Nephron (organoid): ENCODE results near the gene ITGA8.
"Not testable (repeated sequence)": the region's sequence is repeated elsewhere in the genome, so short reads cannot be mapped to it uniquely, and the experiment has no call there.

Source experiments
- H3K27ac Mint-ChIP-seq, 3 experiments: 2 replicates each; pipeline ENCODE4 v1.8.0; 2020; ENCODE audit warnings: mixed read lengths in 3 of 3, mild to moderate bottlenecking in 2 of 3, moderate library complexity in 1 of 3
- H3K27me3 Mint-ChIP-seq: 2 replicates; pipeline ENCODE4 v1.8.0; 2021; ENCODE audit warnings: low read depth, mild to moderate bottlenecking, moderate library complexity, mixed read lengths
- H3K36me3 Mint-ChIP-seq: 2 replicates; pipeline ENCODE4 v1.8.0; 2020; ENCODE audit warnings: low read depth, mixed read lengths
- H3K4me1 Mint-ChIP-seq: 2 replicates; pipeline ENCODE4 v1.8.0; 2020; ENCODE audit warnings: mixed read lengths
- H3K4me3 Mint-ChIP-seq, 3 experiments: 2 replicates each; pipeline ENCODE4 v1.8.0; 2020; ENCODE audit warnings: mild to moderate bottlenecking in 3 of 3, mixed read lengths in 3 of 3, moderate library complexity in 2 of 3
- H3K9me3 Mint-ChIP-seq: 2 replicates; pipeline ENCODE4 v1.8.0; 2020; ENCODE audit warnings: mixed read lengths
- CTCF ChIP-seq, 3 experiments: fragments of 200-600 bp; sonication (generic); IDR thresholded peaks; one replicate each; pipeline ENCODE4 v1.5.0; 2021; ENCODE audit warnings: antibody characterized with exemption in 3 of 3; ENCODE audit not compliant: unreplicated experiment in 3 of 3

Gene ITGA8

GRCh38 chr10:15719899-15720634 lies at the start of gene ITGA8:
Gene ITGA8, minus strand, starts transcription at chr10:15719922. Its CDS starts 151 bp downstream, at chr10:15719771.
- no peaks in the 10 kb centered on the region for H3K36me3 Mint-ChIP-seq
- peaks cover 28% of the 10 kb centered on the region for H3K27me3 Mint-ChIP-seq
- H3K4me3 Mint-ChIP-seq, result peak within 1 kb of the TSS; percentile 90 to 99 (median 95)
- H3K4me1 Mint-ChIP-seq, result peaks cover 37% of the 10 kb centered on the region
- H3K9me3 Mint-ChIP-seq, result no peaks in the 10 kb centered on the region
- peak within 1 kb of the TSS; percentile 45 to 88 (median 62) for H3K27ac Mint-ChIP-seq
- TF ChIP-seq CTCF (IDR thresholded peaks at IDR 0.05; ENCODE audit: unreplicated experiment in 3 of 3), result peak; percentile 57 to 66 (median 58)

DNA sequence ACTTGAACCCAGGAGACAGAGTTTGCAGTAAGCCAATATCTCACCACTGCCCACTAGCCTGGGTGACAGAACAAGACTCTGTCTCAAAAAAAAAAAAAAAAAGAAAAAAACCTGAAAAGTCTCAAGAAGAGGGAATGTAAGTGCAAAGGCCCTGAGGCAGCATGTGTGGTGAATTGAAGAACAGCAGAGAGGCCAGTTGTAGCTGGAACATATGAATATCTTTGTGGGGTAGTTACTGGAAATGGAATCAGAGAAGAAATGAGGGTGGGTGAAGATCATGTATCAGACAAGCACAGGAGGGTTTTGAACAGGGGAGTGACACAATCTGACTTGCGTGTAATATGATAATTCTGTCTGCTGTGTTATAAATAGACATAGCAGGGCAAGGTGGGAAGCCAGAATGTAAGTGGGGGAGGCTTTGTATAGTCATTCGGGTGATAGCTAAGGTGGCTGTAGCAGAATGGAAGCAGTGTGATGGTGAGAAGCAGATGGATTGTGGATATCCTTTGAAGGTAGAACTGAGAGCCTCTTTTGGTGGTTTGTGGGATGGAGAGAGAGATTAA lies 45.3 kb upstream of the ITGA8 start:
- Mint-ChIP-seq H3K27ac (no peak overlapping the region), H3K4me1 (no peaks in the 10 kb centered on the region), H3K4me3 (no peak overlapping the region), H3K9me3 (peaks cover 9% of the 10 kb centered on the region), H3K27me3 (peaks cover 4% of the 10 kb centered on the region), H3K36me3 (no peaks in the 10 kb centered on the region)
- no peak for TF ChIP-seq CTCF (IDR thresholded peaks at IDR 0.05; ENCODE audit: unreplicated experiment in 3 of 3)

DNA sequence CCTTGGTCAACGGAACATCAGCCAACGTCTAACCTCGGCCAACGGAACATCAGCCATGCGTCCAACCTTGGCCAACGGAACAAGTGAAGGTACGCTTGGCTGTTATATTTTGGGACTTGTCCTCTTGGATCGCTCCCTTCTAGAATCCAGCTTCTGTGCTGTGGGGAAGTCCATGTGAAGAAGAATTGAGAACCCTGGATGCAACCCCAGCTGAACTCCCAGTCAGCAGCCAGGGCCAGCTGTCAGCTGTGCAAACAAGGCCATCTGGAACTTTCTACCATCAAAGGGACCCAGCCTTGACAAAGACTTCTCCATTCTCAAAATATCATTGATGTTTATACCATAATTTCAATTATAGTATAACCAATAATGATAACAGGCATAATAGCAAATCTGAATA lies 43.3 kb upstream of the ITGA8 start:
- H3K27ac Mint-ChIP-seq, result no peak overlapping the region
- H3K27me3 Mint-ChIP-seq, result peaks cover 7% of the 10 kb centered on the region
- H3K4me1 Mint-ChIP-seq, result no peaks in the 10 kb centered on the region
- H3K9me3 Mint-ChIP-seq, result peaks cover 9% of the 10 kb centered on the region
- no peak for TF ChIP-seq CTCF (IDR thresholded peaks at IDR 0.05; ENCODE audit: unreplicated experiment in 3 of 3)
- no peaks in the 10 kb centered on the region for H3K36me3 Mint-ChIP-seq
- H3K4me3 Mint-ChIP-seq, result no peak overlapping the region

- not testable (repeated sequence) for H3K4me1 Mint-ChIP-seq, H3K9me3 Mint-ChIP-seq, H3K27ac Mint-ChIP-seq, H3K27me3 Mint-ChIP-seq, H3K4me3 Mint-ChIP-seq, H3K36me3 Mint-ChIP-seq
These were observed 42.5 kb upstream of the ITGA8 start for GRCh38 chr10:15762239-15762638.

GRCh38 chr10:15761224-15761623 lies 41.5 kb upstream of the ITGA8 start:
- not testable (repeated sequence) for H3K27ac Mint-ChIP-seq, H3K4me3 Mint-ChIP-seq, H3K4me1 Mint-ChIP-seq, H3K36me3 Mint-ChIP-seq, H3K27me3 Mint-ChIP-seq, H3K9me3 Mint-ChIP-seq

DNA sequence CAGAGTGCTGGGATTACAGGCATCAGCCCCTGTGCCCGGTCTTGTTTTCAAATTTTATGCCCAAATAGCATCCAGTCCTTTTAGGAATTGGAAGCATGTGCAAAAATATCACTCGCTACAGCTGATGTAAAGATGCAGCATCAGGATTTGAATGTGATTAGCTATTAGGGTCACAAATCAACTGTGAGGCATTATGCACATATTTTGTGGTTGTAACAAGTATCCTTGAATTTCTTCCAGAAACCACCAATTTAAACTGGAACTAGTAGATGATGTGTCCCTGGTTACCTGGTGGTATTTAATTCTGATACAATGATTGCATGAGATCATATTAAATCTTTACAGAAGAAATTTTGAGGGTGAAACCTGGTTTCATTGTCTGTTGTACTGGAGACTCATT lies 41.0 kb upstream of the ITGA8 start:
- H3K4me3 Mint-ChIP-seq, result no peak overlapping the region

More for the DNA sequence above, 41.0 kb upstream of the ITGA8 start:
- H3K36me3 Mint-ChIP-seq, result no peaks in the 10 kb centered on the region
- no peaks in the 10 kb centered on the region for H3K4me1 Mint-ChIP-seq
- no peak for TF ChIP-seq CTCF (IDR thresholded peaks at IDR 0.05; ENCODE audit: unreplicated experiment in 3 of 3)
- peaks cover 8% of the 10 kb centered on the region for H3K27me3 Mint-ChIP-seq
- no peak overlapping the region for H3K27ac Mint-ChIP-seq
- H3K9me3 Mint-ChIP-seq, result peaks cover 9% of the 10 kb centered on the region
